ENCODE results near the gene TRIM62.

DNA sequence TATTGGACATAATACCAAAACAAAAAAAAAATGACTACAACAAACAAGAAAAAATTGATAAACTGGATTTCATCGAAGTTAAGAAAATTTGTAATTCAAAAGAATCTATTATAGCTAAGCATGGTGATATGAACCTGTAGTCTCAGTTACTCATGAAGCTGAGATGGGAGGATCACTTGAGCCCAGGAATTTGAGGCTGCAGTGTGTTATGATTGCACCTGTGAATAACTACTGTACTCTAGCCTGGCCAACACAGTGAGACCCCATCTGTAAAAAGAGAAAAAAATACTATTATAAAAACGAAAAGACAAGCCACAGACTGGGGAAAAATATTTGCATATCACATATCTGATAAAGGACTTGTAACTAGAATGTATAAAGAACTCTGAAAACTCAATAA is 24.5 kb upstream of the TRIM62 start:
- TF ChIP-seq, protein P1, sequence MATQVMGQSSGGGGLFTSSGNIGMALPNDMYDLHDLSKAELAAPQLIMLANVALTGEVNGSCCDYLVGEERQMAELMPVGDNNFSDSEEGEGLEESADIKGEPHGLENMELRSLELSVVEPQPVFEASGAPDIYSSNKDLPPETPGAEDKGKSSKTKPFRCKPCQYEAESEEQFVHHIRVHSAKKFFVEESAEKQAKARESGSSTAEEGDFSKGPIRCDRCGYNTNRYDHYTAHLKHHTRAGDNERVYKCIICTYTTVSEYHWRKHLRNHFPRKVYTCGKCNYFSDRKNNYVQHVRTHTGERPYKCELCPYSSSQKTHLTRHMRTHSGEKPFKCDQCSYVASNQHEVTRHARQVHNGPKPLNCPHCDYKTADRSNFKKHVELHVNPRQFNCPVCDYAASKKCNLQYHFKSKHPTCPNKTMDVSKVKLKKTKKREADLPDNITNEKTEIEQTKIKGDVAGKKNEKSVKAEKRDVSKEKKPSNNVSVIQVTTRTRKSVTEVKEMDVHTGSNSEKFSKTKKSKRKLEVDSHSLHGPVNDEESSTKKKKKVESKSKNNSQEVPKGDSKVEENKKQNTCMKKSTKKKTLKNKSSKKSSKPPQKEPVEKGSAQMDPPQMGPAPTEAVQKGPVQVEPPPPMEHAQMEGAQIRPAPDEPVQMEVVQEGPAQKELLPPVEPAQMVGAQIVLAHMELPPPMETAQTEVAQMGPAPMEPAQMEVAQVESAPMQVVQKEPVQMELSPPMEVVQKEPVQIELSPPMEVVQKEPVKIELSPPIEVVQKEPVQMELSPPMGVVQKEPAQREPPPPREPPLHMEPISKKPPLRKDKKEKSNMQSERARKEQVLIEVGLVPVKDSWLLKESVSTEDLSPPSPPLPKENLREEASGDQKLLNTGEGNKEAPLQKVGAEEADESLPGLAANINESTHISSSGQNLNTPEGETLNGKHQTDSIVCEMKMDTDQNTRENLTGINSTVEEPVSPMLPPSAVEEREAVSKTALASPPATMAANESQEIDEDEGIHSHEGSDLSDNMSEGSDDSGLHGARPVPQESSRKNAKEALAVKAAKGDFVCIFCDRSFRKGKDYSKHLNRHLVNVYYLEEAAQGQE (IDR thresholded peaks at IDR 0.05): no peak
- TF ChIP-seq ESRRA (IDR thresholded peaks at IDR 0.05; ENCODE audit: borderline replicate concordance, low read length): no peak
- TF ChIP-seq CTCF (IDR thresholded peaks at IDR 0.05): no peak
- no peak for TF ChIP-seq MAX (IDR thresholded peaks at IDR 0.05)
- no peak for TF ChIP-seq MAFK (IDR thresholded peaks at IDR 0.05; ENCODE audit: partially characterized antibody)
- TF ChIP-seq POLR2A (IDR thresholded peaks at IDR 0.05; ENCODE audit: low read length): no peak
- no peak for TF ChIP-seq CEBPB (IDR thresholded peaks at IDR 0.05)
- no peak for TF ChIP-seq EP300 (IDR thresholded peaks at IDR 0.05)
- no peak for TF ChIP-seq ZFP36 (IDR thresholded peaks at IDR 0.05; ENCODE audit: borderline replicate concordance, partially characterized antibody)

All from A549 (cell line).